DMS79 (cell line): ENCODE measurements around the gene DEFB108B.
"Not testable (repeated sequence)": the region's sequence is repeated elsewhere in the genome, so short reads cannot be mapped to it uniquely, and the experiment has no call there.

Source experiments
- DNase-seq: peaks from one replicate; lab custom pipeline; 2025; lab: John Stamatoyannopoulos, UW

Gene DEFB108B

GRCh38 chr11:71832811-71833210 is at the start of gene DEFB108B:
Gene DEFB108B (plus strand): TSS chr11:71833200. CDS start chr11:71833200, 0 bp downstream.
- not testable (repeated sequence) for DNase-seq

GRCh38 chr11:71786114-71786847 is 46.7 kb upstream of the DEFB108B start:
- peak; percentile 97 for DNase-seq

- not testable (repeated sequence) for DNase-seq
Measured at GRCh38 chr11:71786848-71787097, 46.2 kb upstream of the DEFB108B start.

- peak; percentile 99 for DNase-seq
Measured at GRCh38 chr11:71787098-71787823, 45.7 kb upstream of the DEFB108B start.

- DNase-seq, result not testable (repeated sequence)
Measured at GRCh38 chr11:71787824-71788454, 45.1 kb upstream of the DEFB108B start.

- DNase-seq, result peak; percentile 64
Measured at GRCh38 chr11:71789444-71790196, 43.4 kb upstream of the DEFB108B start.

GRCh38 chr11:71791111-71791510 is 41.9 kb upstream of the DEFB108B start:
- DNase-seq, result peak; percentile 16

GRCh38 chr11:71792621-71793235 is 40.3 kb upstream of the DEFB108B start:
- DNase-seq, result peak; percentile 28

GRCh38 chr11:71794386-71795040 is 38.5 kb upstream of the DEFB108B start:
- not testable (repeated sequence) for DNase-seq

- DNase-seq, result not testable (repeated sequence)
Measured at GRCh38 chr11:71795236-71795635, 37.8 kb upstream of the DEFB108B start.

- not testable (repeated sequence) for DNase-seq
Measured at GRCh38 chr11:71796016-71796415, 37.0 kb upstream of the DEFB108B start.

GRCh38 chr11:71796781-71797180 is 36.2 kb upstream of the DEFB108B start:
- DNase-seq, result not testable (repeated sequence)

GRCh38 chr11:71799556-71800128 is 33.4 kb upstream of the DEFB108B start:
- not testable (repeated sequence) for DNase-seq

- DNase-seq, result not testable (repeated sequence)
Measured at GRCh38 chr11:71800335-71800953, 32.6 kb upstream of the DEFB108B start.

- not testable (repeated sequence) for DNase-seq
Measured at GRCh38 chr11:71801026-71801425, 32.0 kb upstream of the DEFB108B start.

GRCh38 chr11:71802874-71803273 is 30.1 kb upstream of the DEFB108B start:
- DNase-seq, result not testable (repeated sequence)

GRCh38 chr11:71804158-71804947 is 28.6 kb upstream of the DEFB108B start:
- DNase-seq, result not testable (repeated sequence)

- not testable (repeated sequence) for DNase-seq
Measured at GRCh38 chr11:71812529-71812928, 20.5 kb upstream of the DEFB108B start.
